Activated CD4-positive, alpha-beta T cell treated with anti-CD3 and anti-CD28 coated beads for 36 hours (primary cell): ENCODE measurements around the gene PIP5KL1. TPM values are rescaled to one million over a fixed set of nuclear protein-coding genes. Genes with fewer than 3 reads are reported as not detected.
A peak's percentile ranks its signal among the peaks of the same experiment; 100 is the strongest.

ENCODE experiments used
- ATAC-seq: fragments of 200-7000 bp; cut with Tn5 transposase; one replicate; pipeline ENCODE4 v1.10.0; 2021; ENCODE audit warnings: mild to moderate bottlenecking, moderate library complexity
- CTCF ChIA-PET: fragments of 350-600 bp; sonication (Branson Sonifier 250); formaldehyde crosslinking; loops from one replicate; lab custom pipeline; 2021; ENCODE audit warnings: antibody characterized with exemption; lab: Charles Lee
- POLR2A ChIA-PET: fragments of 350-600 bp; sonication (Branson Sonifier 250); formaldehyde crosslinking; loops from one replicate; lab custom pipeline; 2021; ENCODE audit warnings: antibody characterized with exemption, inconsistent platforms; lab: Charles Lee
- DNase-seq: peaks from one replicate; pipeline ENCODE4 v3.0.0-alpha.2; 2020
- H3K27ac Mint-ChIP-seq: one replicate; pipeline ENCODE4 v1.8.0; 2021; ENCODE audit warnings: mixed read lengths
- H3K27me3 Mint-ChIP-seq: one replicate; pipeline ENCODE4 v1.8.0; 2021; ENCODE audit warnings: mixed read lengths
- H3K36me3 Mint-ChIP-seq: one replicate; pipeline ENCODE4 v1.8.0; 2021; ENCODE audit warnings: low read depth, mixed read lengths
- H3K4me1 Mint-ChIP-seq: one replicate; pipeline ENCODE4 v1.8.0; 2021; ENCODE audit warnings: mixed read lengths
- H3K4me3 Mint-ChIP-seq: one replicate; pipeline ENCODE4 v1.8.0; 2021; ENCODE audit warnings: mild to moderate bottlenecking, moderate library complexity, mixed read lengths
- H3K9me3 Mint-ChIP-seq: one replicate; pipeline ENCODE4 v1.8.0; 2021; ENCODE audit warnings: low read depth, mixed read lengths
- intact Hi-C, 2 experiments: fragments of 100-400 bp; cut with DNase I in 1 of 2; cut with micrococcal nuclease in 1 of 2; formaldehyde crosslinking; loops; one replicate each; pipeline versions ENCODE4 v1.14.2 to v1.15.1; 2022 to 2024; cut with DNase I, micrococcal nuclease
- total RNA-seq, 2 experiments: library from RNA; stranded (reverse); gene quantifications; one replicate each; pipeline ENCODE4 v1.2.3, GENCODE V29; 2021

Gene PIP5KL1
- total RNA-seq, 2 experiments from 2014 or later: 1.9 to 2.8 TPM

DNA sequence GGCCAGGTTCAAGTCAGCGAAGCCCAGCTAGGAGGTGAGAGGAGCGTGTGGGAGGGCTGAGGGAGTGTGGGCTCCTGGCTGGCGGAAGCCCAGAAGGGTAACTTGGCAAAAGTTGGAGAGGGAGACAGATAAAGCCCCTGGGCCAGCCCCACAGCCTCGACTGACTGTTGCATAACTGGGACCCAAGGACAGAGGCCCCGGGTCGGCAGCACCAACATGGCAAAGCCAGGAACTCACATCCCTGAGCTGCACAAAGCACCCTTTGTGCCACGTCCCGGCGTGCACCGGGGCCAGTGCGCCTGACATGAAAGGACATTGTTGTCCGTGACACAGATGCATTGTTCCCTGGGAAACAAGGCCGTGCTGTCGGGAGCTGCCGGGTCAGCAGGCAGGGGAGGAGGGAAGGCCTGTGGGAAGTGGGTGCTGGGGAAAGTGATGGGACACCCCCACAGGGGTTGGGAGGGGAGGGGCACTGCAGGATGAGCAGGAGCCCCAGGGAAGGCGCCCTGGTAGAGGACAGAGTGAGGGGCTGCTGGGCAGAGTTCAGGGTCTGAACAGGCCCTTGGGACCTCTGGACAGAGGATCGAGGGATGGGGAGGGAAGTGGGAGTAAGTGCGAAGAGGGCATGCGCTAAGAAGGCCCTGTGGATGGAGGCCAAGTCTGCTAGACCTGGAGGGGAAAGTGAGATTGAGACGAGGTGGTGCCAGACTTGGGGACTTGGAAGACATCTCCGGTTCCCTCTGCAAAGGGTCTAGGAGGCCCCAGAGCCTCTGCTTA is 20.1 kb upstream of the PIP5KL1 start:
- POLR2A ChIA-PET: no interaction called here
- Mint-ChIP-seq H3K9me3 (no peaks in the 10 kb centered on the region), H3K27ac (peak overlapping the region; percentile 79), H3K4me3 (no peak overlapping the region), H3K36me3 (peaks cover 20% of the 10 kb centered on the region), H3K4me1 (peaks cover 62% of the 10 kb centered on the region), H3K27me3 (no peaks in the 10 kb centered on the region)
- no peak for ATAC-seq
- CTCF ChIA-PET: interaction anchor here (0.6 to 2.6 kb wide), 4 partner anchors 11 to 84 kb away, joined by 5 to 17 read pairs (median 6); no protein-coding TSS in a partner anchor
- intact Hi-C loops: no loop called here
- DNase-seq: peak; percentile 23

GRCh38 chr9:127949827-127950512 is 19.4 kb upstream of the PIP5KL1 start:
- H3K36me3 Mint-ChIP-seq: peaks cover 26% of the 10 kb centered on the region
- no peaks in the 10 kb centered on the region for H3K27me3 Mint-ChIP-seq
- no peaks in the 10 kb centered on the region for H3K9me3 Mint-ChIP-seq
- no peak overlapping the region for H3K4me3 Mint-ChIP-seq
- H3K4me1 Mint-ChIP-seq: peaks cover 55% of the 10 kb centered on the region
- ChIA-PET CTCF (interaction anchor here (0.6 to 2.6 kb wide), 7 partner anchors 9 to 85 kb away, joined by 3 to 17 read pairs (median 5); no protein-coding TSS in a partner anchor), POLR2A (no interaction called here)
- peak overlapping the region; percentile 79 for H3K27ac Mint-ChIP-seq
- ATAC-seq (no peak), DNase-seq (peak; percentile 20)
- intact Hi-C loops: no loop called here

DNA sequence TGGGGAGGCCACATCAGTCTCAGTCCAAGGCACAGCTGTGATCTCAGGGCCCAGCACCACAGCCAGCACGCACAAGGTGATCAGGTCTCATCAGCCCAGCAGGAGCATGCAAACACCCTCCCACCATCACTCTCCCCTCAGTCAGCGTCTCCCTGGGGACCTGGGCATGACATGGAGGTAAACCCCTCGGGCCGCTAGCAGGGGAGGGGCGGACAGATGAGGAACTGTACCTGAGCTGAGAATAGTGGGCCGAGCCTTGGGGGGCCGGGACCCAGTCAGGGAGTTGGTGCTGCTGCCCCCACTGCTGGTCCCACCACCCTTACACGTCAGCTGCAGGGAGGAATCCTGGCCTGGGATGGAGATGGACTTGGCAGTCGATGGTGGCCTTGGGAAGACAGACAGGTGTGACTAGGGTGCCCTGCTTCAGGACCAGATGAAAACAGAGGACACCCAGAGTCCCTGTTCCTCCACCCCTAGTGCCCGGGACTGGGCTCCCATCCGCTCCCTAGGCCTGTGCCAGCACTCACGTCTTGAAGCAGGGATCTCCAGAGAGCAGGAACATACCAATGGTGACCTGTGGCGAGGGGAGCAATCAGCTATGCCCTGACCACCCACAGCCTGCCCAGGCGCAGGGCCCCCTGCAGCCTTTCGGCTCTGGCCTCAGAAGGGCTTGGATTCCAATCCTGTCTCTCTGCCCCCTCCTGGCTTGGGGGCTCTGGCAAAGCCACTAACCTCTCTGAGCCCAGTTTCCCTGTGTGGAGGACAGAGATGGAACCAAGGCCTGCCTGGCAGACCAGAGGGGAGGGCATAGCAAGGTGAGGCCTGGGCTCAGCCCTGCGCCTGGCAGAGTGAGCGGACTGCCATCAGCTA is 17.5 kb upstream of the PIP5KL1 start:
- peak overlapping the region; percentile 13 for H3K27ac Mint-ChIP-seq
- no peaks in the 10 kb centered on the region for H3K27me3 Mint-ChIP-seq
- H3K9me3 Mint-ChIP-seq: no peaks in the 10 kb centered on the region
- intact Hi-C loops: no loop called here
- ChIA-PET POLR2A (interaction anchor here (0.5 kb wide), 1 partner anchor 43 kb away, joined by 4 read pairs; no protein-coding TSS in a partner anchor), CTCF (interaction anchor here (0.7 to 2.6 kb wide), 6 partner anchors 9 to 253 kb away, joined by 3 to 17 read pairs (median 5); no protein-coding TSS in a partner anchor)
- H3K4me3 Mint-ChIP-seq: no peak overlapping the region
- H3K36me3 Mint-ChIP-seq: peaks cover 38% of the 10 kb centered on the region
- ATAC-seq (no peak), DNase-seq (no peak)
- peaks cover 52% of the 10 kb centered on the region for H3K4me1 Mint-ChIP-seq

- Mint-ChIP-seq H3K27ac (no peak overlapping the region), H3K9me3 (no peaks in the 10 kb centered on the region), H3K27me3 (no peaks in the 10 kb centered on the region), H3K4me1 (peaks cover 43% of the 10 kb centered on the region), H3K36me3 (peaks cover 45% of the 10 kb centered on the region), H3K4me3 (no peak overlapping the region)
- ChIA-PET POLR2A (no interaction called here), CTCF (interaction anchor here (0.6 to 2.2 kb wide), 3 partner anchors 9 to 88 kb away, joined by 3 to 17 read pairs (median 3); no protein-coding TSS in a partner anchor)
- intact Hi-C loops: no loop called here
- ATAC-seq (no peak), DNase-seq (no peak)
These were observed 16.2 kb upstream of the PIP5KL1 start for GRCh38 chr9:127946728-127947127.

- ATAC-seq (no peak), DNase-seq (no peak)
- intact Hi-C loops: no loop called here
- CTCF ChIA-PET: interaction anchor here (1.1 to 5.7 kb wide), 3 partner anchors 10 to 90 kb away, joined by 3 to 126 read pairs (median 17); no protein-coding TSS in a partner anchor
- Mint-ChIP-seq H3K36me3 (peaks cover 43% of the 10 kb centered on the region), H3K27me3 (no peaks in the 10 kb centered on the region), H3K27ac (peak overlapping the region; percentile 51), H3K9me3 (no peaks in the 10 kb centered on the region), H3K4me1 (peaks cover 38% of the 10 kb centered on the region), H3K4me3 (no peak overlapping the region)
- POLR2A ChIA-PET: interaction anchor here (0.9 kb wide), 1 partner anchor 29 kb away, joined by 3 read pairs; no protein-coding TSS in a partner anchor
These were observed 15.4 kb upstream of the PIP5KL1 start for GRCh38 chr9:127945942-127946341.

DNA sequence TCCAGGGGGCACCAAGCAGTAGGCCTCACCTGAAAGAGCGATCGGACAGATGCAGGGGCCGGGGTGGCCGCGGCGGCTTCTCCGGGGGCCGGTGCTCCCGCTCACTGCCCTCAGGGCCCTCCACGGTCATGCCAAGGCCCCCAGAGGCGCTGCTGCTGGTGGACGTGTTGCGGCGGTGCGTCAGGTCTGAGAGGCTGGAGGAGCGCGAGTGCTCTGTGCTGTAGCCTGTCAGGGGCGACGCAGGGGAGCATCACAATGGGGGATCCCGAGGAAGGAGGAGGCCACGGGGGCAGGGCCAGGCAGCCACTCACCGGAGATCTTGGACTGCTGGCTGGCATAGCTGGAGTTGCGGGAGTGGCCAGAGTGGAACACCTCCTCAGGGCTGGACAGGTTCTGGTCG is 14.8 kb upstream of the PIP5KL1 start:
- DNase-seq (no peak), ATAC-seq (no peak)
- H3K36me3 Mint-ChIP-seq: peaks cover 42% of the 10 kb centered on the region
- H3K4me3 Mint-ChIP-seq: no peak overlapping the region
- ChIA-PET POLR2A (interaction anchor here (0.7 to 0.9 kb wide), 2 partner anchors 29 to 93 kb away, joined by 3 to 4 read pairs; no protein-coding TSS in a partner anchor), CTCF (interaction anchor here (1.0 to 5.7 kb wide), 3 partner anchors 9 to 101 kb away, joined by 3 to 126 read pairs (median 79); no protein-coding TSS in a partner anchor)
- intact Hi-C loops: no loop called here
- peaks cover 32% of the 10 kb centered on the region for H3K4me1 Mint-ChIP-seq
- no peak overlapping the region for H3K27ac Mint-ChIP-seq
- no peaks in the 10 kb centered on the region for H3K27me3 Mint-ChIP-seq
- H3K9me3 Mint-ChIP-seq: no peaks in the 10 kb centered on the region

DNA sequence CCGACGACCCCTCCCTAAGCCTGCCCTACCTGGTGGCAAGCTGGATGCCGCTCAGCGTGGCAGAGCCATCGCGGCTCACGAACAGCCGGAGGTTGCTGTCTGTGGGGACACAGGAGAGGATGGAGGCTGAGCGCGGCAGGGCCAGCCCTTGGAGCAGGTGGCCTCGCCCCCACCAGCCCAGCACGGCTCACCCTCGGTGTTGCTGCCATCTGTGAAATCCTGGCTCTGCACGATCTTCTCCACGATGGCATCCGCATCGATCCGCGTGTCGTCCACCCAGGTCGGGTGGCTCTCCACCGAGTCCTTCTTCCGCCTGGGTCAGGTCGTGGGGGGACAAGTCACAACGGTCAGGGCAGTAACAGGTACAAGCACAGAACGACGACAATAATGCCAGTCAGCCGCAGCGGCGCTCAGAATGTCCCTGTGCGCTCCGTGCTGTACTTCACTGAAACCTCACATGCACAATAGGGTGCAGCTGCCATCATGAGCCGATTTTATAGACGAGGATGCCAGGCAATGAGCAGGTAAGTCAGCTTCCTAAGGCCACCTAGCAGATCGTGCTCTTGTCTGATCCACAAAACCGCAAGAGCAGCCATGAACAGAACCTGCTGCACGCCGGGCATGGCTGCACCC is 14.1 kb upstream of the PIP5KL1 start:
- Mint-ChIP-seq H3K27me3 (no peaks in the 10 kb centered on the region), H3K9me3 (no peaks in the 10 kb centered on the region), H3K36me3 (peaks cover 39% of the 10 kb centered on the region), H3K4me3 (no peak overlapping the region), H3K27ac (no peak overlapping the region), H3K4me1 (peaks cover 26% of the 10 kb centered on the region)
- ATAC-seq (no peak), DNase-seq (no peak)
- ChIA-PET CTCF (interaction anchor here (1.0 to 5.7 kb wide), 12 partner anchors 9 to 173 kb away, joined by 3 to 126 read pairs (median 10); partner anchors contain the start of gene PIP5KL1), POLR2A (interaction anchor here (0.7 to 1.0 kb wide), 2 partner anchors 11 to 93 kb away, joined by 4 read pairs; no protein-coding TSS in a partner anchor)
- intact Hi-C loops: loop anchor here (5.0 kb wide), 2 partner anchors 148 to 158 kb away; no protein-coding TSS in a partner anchor

DNA sequence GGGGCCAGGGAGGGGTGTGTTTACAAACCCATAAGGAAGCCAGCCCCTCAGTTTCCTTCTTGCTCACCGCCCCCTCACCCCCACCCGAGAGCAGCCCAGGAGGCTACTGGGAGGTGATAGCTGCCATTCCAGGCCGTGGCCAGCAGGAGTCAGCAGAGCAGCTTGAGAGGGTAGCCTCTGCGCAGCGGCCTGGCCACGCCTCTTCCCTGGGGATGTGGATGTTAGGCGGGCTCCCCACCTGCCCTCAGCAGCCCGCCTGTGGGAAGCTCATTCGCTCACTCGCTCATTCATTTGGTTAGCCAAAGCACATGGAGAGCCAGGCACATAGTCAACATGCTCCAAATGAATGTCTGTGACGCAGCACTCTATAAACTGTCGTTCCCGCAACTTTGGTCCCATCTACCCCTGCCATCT is 13.2 kb upstream of the PIP5KL1 start:
- H3K36me3 Mint-ChIP-seq: peaks cover 39% of the 10 kb centered on the region
- ATAC-seq (peak; percentile 87), DNase-seq (peak; percentile 91)
- ChIA-PET POLR2A (interaction anchor here (0.6 to 1.0 kb wide), 5 partner anchors 12 to 136 kb away, joined by 3 to 7 read pairs (median 4); partner anchors contain the start of gene EEIG1), CTCF (interaction anchor here (0.7 to 5.7 kb wide), 31 partner anchors 10 to 185 kb away, joined by 3 to 126 read pairs (median 5); partner anchors contain the start of genes NAIF1 and PIP5KL1)
- no peaks in the 10 kb centered on the region for H3K27me3 Mint-ChIP-seq
- intact Hi-C loops: loop anchor here (1.0 to 5.0 kb wide), 6 partner anchors 27 to 174 kb away; partner anchors contain the start of gene EEIG1 (in 1 of the 2)
- H3K4me3 Mint-ChIP-seq: no peak overlapping the region
- no peaks in the 10 kb centered on the region for H3K9me3 Mint-ChIP-seq
- H3K27ac Mint-ChIP-seq: peak overlapping the region; percentile 81
- peaks cover 23% of the 10 kb centered on the region for H3K4me1 Mint-ChIP-seq

- Mint-ChIP-seq H3K4me1 (peaks cover 25% of the 10 kb centered on the region), H3K9me3 (no peaks in the 10 kb centered on the region), H3K36me3 (peaks cover 36% of the 10 kb centered on the region), H3K27me3 (no peaks in the 10 kb centered on the region), H3K4me3 (no peak overlapping the region), H3K27ac (peak overlapping the region; percentile 48)
- ChIA-PET CTCF (interaction anchor here (0.6 to 5.7 kb wide), 42 partner anchors 9 to 364 kb away, joined by 3 to 126 read pairs (median 4); partner anchors contain the start of genes NAIF1 and PIP5KL1), POLR2A (interaction anchor here (0.7 to 1.0 kb wide), 3 partner anchors 38 to 83 kb away, joined by 3 to 7 read pairs (median 3); partner anchors contain the start of gene EEIG1)
- intact Hi-C loops: loop anchor here (1.0 to 5.0 kb wide), 6 partner anchors 27 to 174 kb away; partner anchors contain the start of gene EEIG1 (in 1 of the 2)
- DNase-seq: no peak
- ATAC-seq: no peak
These were observed 12.6 kb upstream of the PIP5KL1 start for GRCh38 chr9:127943011-127943662.
